HFF-Myc (cell line): Measurements from ENCODE around the gene NCBP2L.

Experiments used
- DNase-seq: peaks from one replicate; pipeline ENCODE4 v3.0.0-alpha.2; 2011; ENCODE audit warnings: low read depth; ENCODE audit errors: extremely low read depth
- H3K4me3 ChIP-seq: replicated peaks from 2 replicates; pipeline ENCODE4 v1.5.1; 2011; ENCODE audit warnings: low read depth, mild to moderate bottlenecking, control low read depth, low read length
- CTCF ChIP-seq: IDR thresholded peaks from 2 replicates; pipeline ENCODE4 v1.5.1; 2012; ENCODE audit warnings: mild to moderate bottlenecking, low read depth, low read length, control low read depth; ENCODE audit errors: missing control alignments

NCBP2L gene

DNA sequence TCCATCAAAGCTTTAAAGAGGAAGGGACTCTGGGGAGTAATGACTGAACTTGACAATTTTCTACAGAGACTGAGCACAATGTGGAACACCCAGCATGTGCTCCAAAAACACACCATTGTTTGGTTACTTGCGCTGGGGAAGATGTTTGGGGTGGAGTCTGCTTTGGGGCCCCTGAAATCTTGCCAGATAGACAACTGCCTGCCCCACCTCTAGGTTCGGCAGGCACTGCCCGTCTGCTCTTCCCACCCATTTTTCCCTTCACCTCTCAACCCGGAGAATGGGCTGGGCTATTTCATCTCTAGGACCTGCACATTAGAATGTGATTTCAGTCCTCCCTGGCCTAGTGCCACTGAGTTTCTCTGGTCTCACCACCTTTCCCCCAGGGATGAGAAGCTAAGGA lies 43.8 kb upstream of the NCBP2L start:
- TF ChIP-seq CTCF, result no peak
- no peak overlapping the region for H3K4me3 ChIP-seq
- DNase-seq, result no peak

DNA sequence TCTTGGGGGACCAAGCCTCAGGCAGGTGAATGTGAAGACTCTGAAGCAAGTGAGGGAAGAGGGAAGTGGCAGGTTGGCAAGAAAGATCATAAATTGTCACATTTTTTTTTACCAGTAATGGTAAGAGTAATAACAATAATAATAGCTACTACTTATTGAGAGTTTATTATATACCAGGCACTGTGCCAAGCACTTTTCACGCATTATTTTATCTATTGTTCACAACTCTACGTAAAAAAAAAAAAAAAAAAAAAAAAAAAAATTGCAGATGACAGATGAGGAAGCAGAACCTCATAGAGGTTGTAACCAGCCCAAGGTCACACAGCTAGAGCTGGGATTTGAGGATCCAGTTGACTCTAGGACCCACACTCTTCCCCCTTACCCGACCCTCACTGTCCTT lies 42.9 kb upstream of the NCBP2L start:
- no peak for DNase-seq
- no peak for TF ChIP-seq CTCF
- H3K4me3 ChIP-seq, result no peak overlapping the region

DNA sequence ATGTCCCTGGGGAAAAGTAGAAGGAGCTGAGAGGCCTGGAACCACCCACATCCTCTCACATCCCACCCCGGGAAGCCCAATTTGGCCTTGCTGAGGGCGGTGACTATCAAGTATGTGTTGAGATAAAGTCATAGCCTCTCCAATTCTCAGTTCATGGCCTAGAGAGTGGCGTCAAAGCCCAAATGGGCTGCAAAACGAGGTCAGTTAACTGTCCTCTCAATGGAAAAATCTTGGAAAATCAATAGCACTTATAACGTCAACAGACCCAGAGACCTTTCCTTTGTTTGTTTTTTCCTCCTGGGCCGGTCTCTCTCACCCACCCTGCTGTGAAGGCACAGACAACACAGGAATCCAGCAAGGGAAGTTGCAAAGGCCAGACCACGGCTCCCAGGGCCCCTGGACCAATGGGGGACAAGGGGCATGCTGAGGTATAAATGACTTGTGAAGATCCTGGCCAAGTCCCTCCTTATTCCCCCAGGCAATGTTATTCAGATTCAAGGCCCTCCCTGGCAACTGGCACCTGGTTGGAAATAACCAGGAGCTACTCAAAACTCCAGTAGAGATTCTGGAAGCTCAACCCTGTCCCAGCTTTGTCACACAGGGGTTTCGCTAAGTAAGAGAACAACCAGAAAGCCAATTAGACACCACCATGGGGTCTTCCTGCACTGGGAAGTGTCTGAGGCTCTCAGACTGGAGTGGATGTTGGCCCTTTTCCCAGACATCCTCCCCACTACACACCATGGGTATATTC lies 40.6 kb upstream of the NCBP2L start:
- H3K4me3 ChIP-seq, result no peak overlapping the region
- TF ChIP-seq CTCF, result no peak
- DNase-seq, result no peak

DNA sequence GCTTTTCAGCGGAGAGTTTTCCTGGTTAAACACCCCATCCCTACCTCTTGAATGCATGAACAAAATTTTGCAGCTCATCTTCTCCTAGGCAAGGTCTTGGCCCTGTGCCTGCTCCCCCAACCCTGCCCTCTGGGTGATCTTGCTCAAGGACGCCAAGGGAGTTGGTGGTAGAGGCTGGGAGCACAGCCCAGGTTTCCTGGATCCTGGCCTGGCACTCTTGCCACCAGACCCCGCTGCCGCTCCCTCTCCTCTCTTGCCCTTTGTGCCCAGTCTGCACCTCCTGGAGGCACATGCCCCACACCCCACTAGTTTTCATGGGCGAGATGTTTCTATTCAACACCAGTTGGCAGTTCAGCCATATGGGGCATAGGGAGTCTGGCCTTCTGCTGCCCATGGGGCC lies 39.3 kb upstream of the NCBP2L start:
- no peak for DNase-seq
- no peak overlapping the region for H3K4me3 ChIP-seq
- TF ChIP-seq CTCF, result no peak

GRCh38 chrX:107738768-107739167 lies 38.8 kb upstream of the NCBP2L start:
- DNase-seq, result no peak
- no peak for TF ChIP-seq CTCF
- no peak overlapping the region for H3K4me3 ChIP-seq

DNA sequence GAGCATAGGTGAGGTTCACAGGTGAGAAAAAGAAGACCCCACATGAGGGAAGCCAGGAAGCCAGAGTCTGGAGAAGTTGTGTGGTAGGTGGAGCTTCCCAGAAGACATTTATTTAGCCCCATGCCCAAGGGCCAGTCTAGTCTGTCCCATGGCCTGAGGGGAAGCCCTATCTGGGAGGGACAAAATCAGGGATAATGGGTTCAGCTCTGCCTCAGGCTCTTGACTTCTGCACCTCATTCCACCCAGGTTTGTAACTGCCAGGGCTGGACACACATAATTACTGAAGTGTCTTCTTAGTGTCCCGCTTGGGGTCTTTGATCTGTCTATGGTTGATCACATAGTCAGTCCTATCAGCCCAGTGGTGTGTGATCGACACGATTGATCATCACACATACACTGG lies 38.0 kb upstream of the NCBP2L start:
- no peak for TF ChIP-seq CTCF
- H3K4me3 ChIP-seq, result no peak overlapping the region
- DNase-seq, result no peak

DNA sequence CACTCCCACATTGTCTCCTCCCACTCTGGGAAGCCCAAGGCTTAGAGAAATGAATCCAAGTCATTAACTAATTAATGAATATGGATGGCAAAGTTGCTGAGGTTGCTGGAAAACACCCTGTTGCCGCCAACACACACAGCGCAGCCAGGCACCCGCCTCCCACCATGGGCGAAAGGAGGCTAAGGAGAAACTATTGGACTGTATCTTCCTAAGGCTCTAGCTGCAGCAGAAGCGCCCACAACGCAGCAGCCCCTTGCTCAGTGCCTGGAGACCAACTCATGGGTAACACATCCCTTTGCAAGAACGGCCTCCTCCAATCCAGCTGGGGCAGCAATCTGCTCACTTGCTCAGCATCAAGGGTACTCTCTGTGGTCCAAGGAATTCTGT lies 36.1 kb upstream of the NCBP2L start:
- H3K4me3 ChIP-seq, result no peak overlapping the region
- TF ChIP-seq CTCF, result no peak
- DNase-seq, result no peak
